Psoas muscle (tissue), 8 donors: ENCODE measurements around the gene SYNPO2. TPM values are rescaled to one million over a fixed set of nuclear protein-coding genes. Genes with fewer than 3 reads are reported as not detected.
"Not testable (repeated sequence)": the region's sequence is repeated elsewhere in the genome, so short reads cannot be mapped to it uniquely, and the experiment has no call there.

ENCODE experiments used
- ATAC-seq, 4 donors: fragments of 200-7000 bp; cut with Tn5 transposase; one replicate each; pipeline ENCODE4 v1.9.1; 2020; ENCODE audit warnings: moderate library complexity in 3 of 4, mild to moderate bottlenecking in 2 of 4
- DNase-seq, 2 donors: peaks; one replicate each; pipeline ENCODE4 v3.0.0-alpha.2; 2020
- H3K27ac ChIP-seq: fragments of 200-600 bp; one replicate; pipeline ENCODE4 v1.8.0; 2022
- H3K27me3 ChIP-seq, 3 donors: fragments of 200-600 bp in 1 of 3; one replicate each; pipeline versions ENCODE4 v1.6.1 to v1.8.0; 2013 to 2022; ENCODE audit warnings: low read length in 2 of 3, mild to moderate bottlenecking in 2 of 3, moderate library complexity in 1 of 3; ENCODE audit not compliant: insufficient read depth in 3 of 3
- H3K36me3 ChIP-seq, 2 donors: fragments of 200-600 bp in 1 of 2; one replicate each; pipeline versions ENCODE4 v1.6.1 to v1.8.0; 2013 to 2022; ENCODE audit warnings: low read depth in 1 of 2, mild to moderate bottlenecking in 1 of 2, moderate library complexity in 1 of 2; ENCODE audit not compliant: insufficient read depth in 1 of 2
- H3K4me1 ChIP-seq: fragments of 200-600 bp; one replicate; pipeline ENCODE4 v1.8.0; 2022
- H3K4me3 ChIP-seq: fragments of 200-600 bp; one replicate; pipeline ENCODE4 v1.8.0; 2022; ENCODE audit warnings: mild to moderate bottlenecking
- H3K9me3 ChIP-seq: fragments of 200-600 bp; one replicate; pipeline ENCODE4 v1.8.0; 2022
- CTCF ChIP-seq: fragments of 200-600 bp; IDR thresholded peaks from one replicate; pipeline ENCODE4 v1.8.0; 2022; ENCODE audit warnings: antibody characterized with exemption
- WGBS, 3 donors: extraction: QIAGEN DNeasy Blood & Tissue Kit; methylation state at CpG; one replicate each; pipeline versions ENCODE4 v1.1.6 to v1.1.7; 2013; 5-methylcytosine and 5-hydroxymethylcytosine counted together
- intact Hi-C, 2 donors: fragments of 100-400 bp; cut with DNase I; formaldehyde crosslinking; loops; one replicate each; pipeline versions ENCODE4 v1.11.0 to v1.14.2; 2022
- polyA plus RNA-seq, 3 donors: library from polyadenylated mRNA; stranded (reverse); fragments of 200-250 nt; gene quantifications; one replicate each; pipeline ENCODE4 v1.2.3, GENCODE V29; 2013
- total RNA-seq, 4 donors: library from RNA; stranded (reverse); fragmentation: NEBNext Ultra II Directional in 2 of 4; extraction: Animal tissue kit (Norgen Biotek cat#: 25700) in 2 of 4; gene quantifications; one replicate each; pipeline versions ENCODE4 v1.2.1 to v1.2.4, GENCODE V29; 2021 to 2023
- donor health status: healthy with polysubstance abuse.
- donor health status: DM: no; HTN: no; CAD: no; lungs with moderate emphysema.
- donor health status: Bipolar disorder and iron deficiency.
- donor health status: healthy.
- donor health status: DM: yes; HTN: yes; CAD: no.
- donor health status: DM: no; HTN: no; CAD: no.
- donor health status: DM: no; HTN: no; CAD: no.
- donor health status: DM: yes; HTN: yes; CAD: no.

SYNPO2 gene
- total and polyA plus RNA-seq, 7 donors, result 35.7 to 2,858 (median 1,548) TPM

GRCh38 chr4:119057417-119057816 is 168.8 kb downstream of the SYNPO2 start:
- Histone ChIP-seq H3K4me1 (peaks cover 11% of the 10 kb centered on the region), H3K27ac (no peak overlapping the region), H3K9me3 (no peaks in the 10 kb centered on the region), H3K4me3 (no peak overlapping the region), H3K27me3 (no peaks in the 10 kb centered on the region), H3K36me3 (no peaks in the 10 kb centered on the region)
- intact Hi-C loops, result no loop called here
- DNase-seq, result no peak
- no peak for ATAC-seq
- no peak for TF ChIP-seq CTCF
- 93% methylated on average over 3 of the region's 3 CpGs for WGBS, 3 donors

GRCh38 chr4:119059221-119059620 is 170.6 kb downstream of the SYNPO2 start:
- intact Hi-C loops, result no loop called here
- DNase-seq, result no peak

GRCh38 chr4:119067125-119067524 is 178.5 kb downstream of the SYNPO2 start:
- WGBS, 3 donors, result 56 to 66% (median 56%) methylated on average over 5 to 10 of the region's 12 CpGs
- ATAC-seq, H3K9me3 ChIP-seq, H3K4me3 ChIP-seq, H3K27me3 ChIP-seq, intact Hi-C loops, H3K27ac ChIP-seq, H3K4me1 ChIP-seq, H3K36me3 ChIP-seq: not testable (repeated sequence)
- peak in 1 of 2 donors; percentile 46 for DNase-seq

More at GRCh38 chr4:119059221-119059620, 170.6 kb downstream of the SYNPO2 start:
- Histone ChIP-seq H3K4me1 (no peaks in the 10 kb centered on the region), H3K36me3 (no peaks in the 10 kb centered on the region), H3K27me3 (no peaks in the 10 kb centered on the region), H3K4me3 (no peak overlapping the region), H3K9me3 (no peaks in the 10 kb centered on the region), H3K27ac (no peak overlapping the region)
- TF ChIP-seq CTCF, result no peak
- 51 to 63% (median 56%) methylated on average over 3 of the region's 3 CpGs for WGBS, 3 donors
- no peak for ATAC-seq

- H3K27ac ChIP-seq, H3K4me1 ChIP-seq, DNase-seq, H3K4me3 ChIP-seq, ATAC-seq, H3K9me3 ChIP-seq, H3K36me3 ChIP-seq, H3K27me3 ChIP-seq, intact Hi-C loops: not testable (repeated sequence)
- 67 to 85% (median 84%) methylated on average over 17 of the region's 17 CpGs for WGBS, 3 donors
These were observed 179.2 kb downstream of the SYNPO2 start for GRCh38 chr4:119067670-119068360.

GRCh38 chr4:119068529-119068962 is 179.9 kb downstream of the SYNPO2 start:
- intact Hi-C loops, result no loop called here
- DNase-seq, result no peak
- 47 to 56% (median 53%) methylated on average over 3 of the region's 3 CpGs for WGBS, 3 donors

More at GRCh38 chr4:119068529-119068962, 179.9 kb downstream of the SYNPO2 start:
- no peaks in the 10 kb centered on the region for H3K36me3 ChIP-seq
- no peak overlapping the region for H3K4me3 ChIP-seq
- TF ChIP-seq CTCF, result no peak
- H3K27me3 ChIP-seq, result no peaks in the 10 kb centered on the region
- no peak for ATAC-seq
- H3K27ac ChIP-seq, result no peak overlapping the region
- no peaks in the 10 kb centered on the region for H3K9me3 ChIP-seq
- H3K4me1 ChIP-seq, result no peaks in the 10 kb centered on the region
